ENCODE results near the gene TLE1. TPM values are rescaled to one million over a fixed set of nuclear protein-coding genes. Genes with fewer than 3 reads are reported as not detected.

Gene TLE1
- total and polyA plus RNA-seq, 9 of the 15 experiments (the other 6 are each of a cell fraction or from before 2014, with no cell fraction given): 0.11 TPM; not detected in 8

GRCh38 chr9:81673310-81673709, 16.0 kb downstream of the TLE1 start:
- Histone ChIP-seq H3K27ac (ENCODE audit: extremely low read depth, low read depth, low read length) (no peak overlapping the region), H3K27me3 (ENCODE audit: control insufficient read depth in 2 of 2, insufficient read depth in 2 of 2, low read length in 2 of 2) (no peaks in the 10 kb centered on the region), H3K79me2 (ENCODE audit: control insufficient read depth, insufficient read depth, low read length) (no peaks in the 10 kb centered on the region), H4K20me1 (replicated peaks; ENCODE audit: control insufficient read depth, insufficient read depth, low read length) (no peaks in the 10 kb centered on the region), H3K4me3 (no peak overlapping the region), H3K9me1 (ENCODE audit: control insufficient read depth, insufficient read depth, low read length) (no peaks in the 10 kb centered on the region), H3K4me2 (ENCODE audit: insufficient read depth, low read length) (no peak overlapping the region), H3K4me1 (replicated peaks in 1 of 2; ENCODE audit: control insufficient read depth in 2 of 2, insufficient read depth in 2 of 2, low read length in 2 of 2) (no peaks in the 10 kb centered on the region), H3K9me3 (replicated peaks; ENCODE audit: control insufficient read depth, insufficient read depth, low read depth, low read length) (no peaks in the 10 kb centered on the region), H3K36me3 (ENCODE audit: control insufficient read depth, insufficient read depth, low read length) (no peaks in the 10 kb centered on the region), H3K9ac (ENCODE audit: insufficient read depth in 1 of 2, low read depth in 2 of 2, low read length in 2 of 2) (no peak overlapping the region), H2AFZ (ENCODE audit: low read depth, low read length) (no peak overlapping the region)
- BruUV-seq (replicated peaks): no TSS peak
- intact Hi-C loops (cut with micrococcal nuclease) (no loop called here), in situ Hi-C loops (cut with MboI) (no loop called here)
- ChIA-PET CTCF (ENCODE audit: low intra/inter-chr PET ratio) (no interaction called here), POLR2A (no interaction called here)
- WGBS (ENCODE audit: insufficient coverage, low coverage, missing lambda C conversion rate): 0% methylated on average over 5 of the region's 5 CpGs
- DNase-seq (ENCODE audit: extremely low read depth in 1 of 4, low spot score in 3 of 4) (no peak), ATAC-seq (no peak), FAIRE-seq (no peak)
- TF ChIP-seq HNRNPK (IDR thresholded peaks at IDR 0.05; ENCODE audit: low read depth, low read length, poor library complexity, severe bottlenecking) (no peak), OTX1 (CRISPR knock-in tag; IDR thresholded peaks at IDR 0.05) (no peak), ZNF197 (CRISPR knock-in tag; IDR thresholded peaks at IDR 0.05; ENCODE audit: low read depth) (no peak), POLR2AphosphoS5 (IDR thresholded peaks at IDR 0.05; ENCODE audit: control insufficient read depth, insufficient read depth, low read depth, low read length) (no peak), HMBOX1 (IDR thresholded peaks at IDR 0.05) (no peak), THRAP3 (IDR thresholded peaks at IDR 0.05; ENCODE audit: borderline replicate concordance) (no peak), PHTF2 (CRISPR knock-in tag; IDR thresholded peaks at IDR 0.05) (no peak), NFXL1 (CRISPR knock-in tag; IDR thresholded peaks at IDR 0.05) (no peak), ZNF707 (CRISPR knock-in tag; conservative IDR thresholded peaks at IDR 0.05) (no peak), CTCF (IDR thresholded peaks at IDR 0.05 in 2 of 3, conservative IDR thresholded peaks at IDR 0.05 in 1 of 3; ENCODE audit: insufficient read depth in 2 of 3, low read depth in 1 of 3, low read length in 3 of 3) (no peak), CREBBP (IDR thresholded peaks at IDR 0.05; ENCODE audit: low read depth, low read length) (no peak), ZBTB33 (CRISPR knock-in tag; IDR thresholded peaks at IDR 0.05) (no peak), CHCHD3 (CRISPR knock-in tag; IDR thresholded peaks at IDR 0.05) (no peak), THAP12 (CRISPR knock-in tag; IDR thresholded peaks at IDR 0.05) (no peak), ZNF79 (CRISPR knock-in tag; IDR thresholded peaks at IDR 0.05; ENCODE audit: low read depth) (no peak)
